GM19372 (cell line): ENCODE results near the gene GNAS.
A peak's percentile ranks its signal among the peaks of the same experiment; 100 is the strongest.
"Not testable (repeated sequence)": the region's sequence is repeated elsewhere in the genome, so short reads cannot be mapped to it uniquely, and the experiment has no call there.

Experiments
- ATAC-seq: cut with Tn5 transposase; IDR thresholded peaks from one replicate; pipeline ENCODE4 v1.9.1; 2021; ENCODE audit warnings: mild to moderate bottlenecking, low read depth, moderate library complexity; ENCODE audit not compliant: unreplicated experiment

Gene GNAS

DNA sequence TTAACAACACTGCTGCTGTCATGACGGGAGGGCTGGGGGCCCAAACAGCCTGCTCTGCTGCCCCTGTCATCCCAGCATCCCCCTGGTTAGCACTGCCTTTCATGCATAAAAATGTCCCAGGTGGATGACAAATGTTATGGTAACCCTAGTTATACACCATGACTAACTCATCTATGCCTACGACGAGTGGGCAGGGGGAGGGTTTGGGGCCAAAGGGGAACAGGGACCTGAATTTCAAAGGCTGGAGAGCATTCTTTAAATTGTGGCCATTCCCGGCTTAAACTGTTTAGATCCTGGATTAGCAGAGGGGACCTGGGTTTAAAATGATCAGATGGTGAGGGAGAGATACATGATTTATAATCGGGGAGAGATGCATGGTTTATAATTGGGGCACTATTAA, 26.2 kb upstream of the GNAS start:
- ATAC-seq = no peak

- ATAC-seq = no peak
Measured at GRCh38 chr20:58828136-58828535, 24.4 kb upstream of the GNAS start.

DNA sequence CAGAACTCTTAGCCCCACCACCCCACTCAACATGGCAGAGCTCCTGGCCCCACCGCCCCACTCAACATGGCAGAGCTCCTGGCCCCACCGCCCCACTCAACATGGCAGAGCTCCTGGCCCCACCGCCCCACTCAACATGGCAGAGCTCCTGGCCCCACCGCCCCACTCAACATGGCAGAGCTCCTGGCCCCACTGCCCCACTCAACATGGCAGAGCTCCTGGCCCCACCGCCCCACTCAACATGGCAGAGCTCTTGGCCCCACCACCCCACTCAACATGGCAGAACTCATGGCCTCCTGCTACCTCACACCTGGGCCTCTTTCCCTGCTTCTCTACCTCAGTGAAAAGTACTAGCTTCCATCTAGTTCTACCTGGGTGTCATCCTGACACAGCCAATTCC, 23.7 kb upstream of the GNAS start:
- ATAC-seq = not testable (repeated sequence)

DNA sequence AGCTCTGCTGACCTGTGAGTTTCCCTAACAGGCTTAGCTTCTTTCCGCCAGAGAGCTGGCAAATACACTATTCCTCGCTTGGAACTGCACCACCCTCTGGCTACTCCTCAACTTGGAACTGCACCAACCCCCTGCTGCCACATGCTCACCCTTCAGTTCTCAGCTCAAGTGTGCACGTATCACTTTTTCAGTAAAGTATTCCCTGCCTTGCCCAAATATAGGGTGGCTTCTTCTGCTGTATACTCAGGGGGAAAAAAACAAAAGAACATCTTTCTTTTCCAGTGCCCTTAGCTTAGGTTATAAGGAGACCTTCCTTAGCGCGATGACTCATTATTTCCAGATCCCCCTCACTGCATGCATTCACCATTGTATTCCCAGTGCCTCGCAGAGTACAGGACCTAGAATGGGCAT, 23.0 kb upstream of the GNAS start:
- ATAC-seq = no peak

DNA sequence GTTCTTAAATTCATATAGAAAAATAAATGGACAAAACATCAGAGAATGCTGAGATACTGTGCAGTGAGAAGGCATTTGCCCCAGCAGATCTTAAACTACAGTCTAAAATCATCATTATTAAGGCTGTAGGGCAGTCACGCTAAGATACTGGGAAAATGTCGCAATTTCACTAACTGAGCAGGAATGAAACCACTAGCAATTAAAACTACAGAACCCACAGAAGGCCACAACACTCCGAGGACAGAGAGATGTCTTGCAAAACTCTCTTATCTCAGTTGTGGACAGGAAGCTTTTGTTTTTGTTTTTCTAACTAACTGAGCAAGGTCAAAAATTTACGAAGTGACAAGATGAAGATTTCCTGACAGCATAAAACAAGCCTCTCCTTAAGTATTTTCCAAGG, 20.1 kb upstream of the GNAS start:
- ATAC-seq = no peak

GRCh38 chr20:58833921-58834320, 18.6 kb upstream of the GNAS start:
- no peak for ATAC-seq

- no peak for ATAC-seq
Measured at GRCh38 chr20:58835231-58835630, 17.3 kb upstream of the GNAS start.

- no peak for ATAC-seq
Measured at GRCh38 chr20:58836616-58837204, 15.8 kb upstream of the GNAS start.

- no peak for ATAC-seq
Measured at GRCh38 chr20:58837717-58838116, 14.8 kb upstream of the GNAS start.

- no peak for ATAC-seq
Measured at GRCh38 chr20:58838174-58838573, 14.3 kb upstream of the GNAS start.

DNA sequence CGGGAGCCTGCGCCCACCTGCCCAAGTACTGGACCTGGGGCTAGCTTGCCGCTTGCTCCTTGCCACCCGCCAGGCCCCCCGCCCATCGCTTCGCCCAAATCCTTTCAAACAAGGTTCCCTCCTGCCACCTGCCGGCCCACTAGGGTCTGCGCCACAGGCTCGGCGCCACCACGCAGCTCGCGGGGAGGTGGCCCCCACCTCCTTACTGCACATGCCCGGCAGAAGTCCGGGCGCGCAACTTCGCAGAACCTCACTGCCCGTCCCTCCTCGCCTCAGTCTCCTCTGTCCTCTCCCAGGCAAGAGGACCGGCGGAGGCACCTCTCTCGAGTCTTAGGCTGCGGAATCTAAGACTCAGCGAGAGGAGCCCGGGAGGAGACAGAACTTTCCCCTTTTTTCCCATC, 13.0 kb upstream of the GNAS start:
- ATAC-seq = no peak

DNA sequence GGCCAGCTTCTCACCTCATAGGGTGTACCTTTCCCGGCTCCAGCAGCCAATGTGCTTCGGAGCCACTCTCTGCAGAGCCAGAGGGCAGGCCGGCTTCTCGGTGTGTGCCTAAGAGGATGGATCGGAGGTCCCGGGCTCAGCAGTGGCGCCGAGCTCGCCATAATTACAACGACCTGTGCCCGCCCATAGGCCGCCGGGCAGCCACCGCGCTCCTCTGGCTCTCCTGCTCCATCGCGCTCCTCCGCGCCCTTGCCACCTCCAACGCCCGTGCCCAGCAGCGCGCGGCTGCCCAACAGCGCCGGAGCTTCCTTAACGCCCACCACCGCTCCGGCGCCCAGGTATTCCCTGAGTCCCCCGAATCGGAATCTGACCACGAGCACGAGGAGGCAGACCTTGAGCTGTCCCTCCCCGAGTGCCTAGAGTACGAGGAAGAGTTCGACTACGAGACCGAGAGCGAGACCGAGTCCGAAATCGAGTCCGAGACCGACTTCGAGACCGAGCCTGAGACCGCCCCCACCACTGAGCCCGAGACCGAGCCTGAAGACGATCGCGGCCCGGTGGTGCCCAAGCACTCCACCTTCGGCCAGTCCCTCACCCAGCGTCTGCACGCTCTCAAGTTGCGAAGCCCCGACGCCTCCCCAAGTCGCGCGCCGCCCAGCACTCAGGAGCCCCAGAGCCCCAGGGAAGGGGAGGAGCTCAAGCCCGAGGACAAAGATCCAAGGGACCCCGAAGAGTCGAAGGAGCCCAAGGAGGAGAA, 12.3 kb upstream of the GNAS start:
- ATAC-seq = no peak

DNA sequence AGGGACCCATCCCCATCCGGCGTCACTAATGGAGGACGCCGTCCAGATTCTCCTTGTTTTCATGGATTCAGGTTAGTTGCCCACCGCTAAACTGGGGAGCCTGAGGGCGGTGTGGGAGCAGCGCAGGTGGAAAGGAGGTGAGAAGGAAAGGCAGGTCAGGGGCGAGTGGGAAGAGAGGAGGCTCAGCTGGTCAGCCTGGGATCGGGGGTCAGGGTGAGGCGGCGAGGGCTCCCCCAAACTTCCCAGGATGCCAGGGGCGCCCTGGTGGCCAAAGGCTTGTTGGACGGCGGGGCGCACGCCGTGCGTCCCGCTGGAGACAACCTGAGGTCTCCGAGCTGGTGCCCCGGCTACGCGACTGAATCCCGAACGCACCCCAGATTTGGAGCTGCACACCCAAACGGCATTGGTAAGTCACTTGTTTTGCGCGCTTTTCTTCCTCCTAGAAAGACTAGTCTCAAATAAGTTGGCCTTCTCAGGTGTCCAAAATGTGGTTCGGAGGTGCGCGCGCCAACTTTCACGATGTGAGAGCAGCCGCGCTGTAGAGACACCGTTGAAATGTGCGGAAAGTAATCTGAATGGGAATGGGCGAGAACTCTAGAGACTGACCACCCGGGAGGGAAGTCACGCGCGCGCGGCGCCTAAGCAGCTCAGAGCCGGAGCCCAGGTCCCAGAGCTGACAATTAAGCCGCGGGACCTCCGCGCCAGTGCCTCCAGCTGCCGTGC, 11.5 kb upstream of the GNAS start:
- ATAC-seq = no peak

DNA sequence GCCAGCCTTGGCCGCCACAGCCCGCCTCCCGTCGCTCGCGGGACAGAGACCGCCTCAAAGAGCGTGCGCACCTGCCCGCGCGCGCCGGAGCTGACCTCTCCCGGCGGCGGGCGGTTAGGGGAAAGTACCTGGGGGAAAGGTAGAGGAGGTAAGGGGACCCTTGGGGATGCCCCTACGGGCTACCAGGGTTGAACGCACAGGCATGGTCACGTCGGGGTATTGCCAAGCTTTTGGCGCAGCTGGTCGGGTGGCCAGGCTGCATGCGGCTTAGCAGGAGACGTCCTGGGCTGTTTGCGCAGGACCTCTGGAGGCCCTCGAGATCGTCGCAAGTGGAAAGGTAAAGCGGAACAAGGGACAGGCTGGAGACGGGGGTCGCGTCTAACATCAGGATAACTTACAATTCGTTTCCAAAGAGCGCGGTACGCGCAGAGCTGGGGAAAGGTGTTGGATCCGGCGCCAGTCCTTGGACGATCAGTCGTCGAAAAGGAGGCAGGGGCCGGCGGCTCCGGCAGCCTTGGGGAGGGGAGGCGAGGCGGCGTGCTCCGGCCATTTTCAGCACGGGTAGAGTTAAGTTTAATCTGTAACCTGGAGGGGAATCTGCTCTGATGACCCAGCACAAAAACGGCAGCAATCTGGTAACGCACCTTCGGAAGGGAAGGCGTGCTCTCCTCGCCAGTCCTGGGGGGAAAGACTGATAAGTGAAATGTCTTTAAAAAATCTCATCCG, 10.8 kb upstream of the GNAS start:
- no peak for ATAC-seq

- no peak for ATAC-seq
Measured at GRCh38 chr20:58842276-58842675, 10.2 kb upstream of the GNAS start.

DNA sequence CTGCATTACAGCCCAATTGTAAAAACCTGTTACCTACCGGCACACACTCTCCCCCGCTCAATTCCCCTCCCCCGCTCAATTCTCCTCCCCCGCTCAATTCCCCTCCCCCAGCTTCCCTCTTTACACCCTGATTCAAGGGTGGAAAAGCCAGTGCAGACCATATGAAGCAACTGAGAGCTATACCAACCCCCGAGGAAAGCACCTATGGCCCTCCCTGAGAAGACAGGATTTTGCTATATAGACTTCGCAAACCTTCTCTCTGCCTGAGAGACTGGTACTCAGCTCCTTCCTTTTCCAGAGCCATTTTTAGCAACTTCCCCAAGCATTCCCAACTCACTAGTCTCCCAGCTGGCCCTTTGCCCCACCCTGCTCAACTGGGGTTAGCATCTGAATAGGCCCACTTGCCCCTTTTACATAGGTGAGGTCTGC, 9.4 kb upstream of the GNAS start:
- ATAC-seq = no peak

GRCh38 chr20:58845706-58846105, 6.8 kb upstream of the GNAS start:
- no peak for ATAC-seq

- no peak for ATAC-seq
Measured at GRCh38 chr20:58847463-58847862, 5.1 kb upstream of the GNAS start.

- peak; percentile 86 for ATAC-seq
Measured at GRCh38 chr20:58850693-58851174, 1.8 kb upstream of the GNAS start, which contains the start of gene GNAS-AS1. Gene GNAS-AS1 (minus strand): TSS chr20:58850902.

- ATAC-seq = no peak
Measured at GRCh38 chr20:58851221-58851968, 1.1 kb upstream of the GNAS start.
